GM21825 (cell line): Measurements from ENCODE around the gene RAB22A.

ENCODE experiments used
- ATAC-seq: cut with Tn5 transposase; IDR thresholded peaks from one replicate; pipeline ENCODE4 v1.9.1; 2021; ENCODE audit warnings: mild to moderate bottlenecking, moderate library complexity; ENCODE audit not compliant: unreplicated experiment

RAB22A gene

DNA sequence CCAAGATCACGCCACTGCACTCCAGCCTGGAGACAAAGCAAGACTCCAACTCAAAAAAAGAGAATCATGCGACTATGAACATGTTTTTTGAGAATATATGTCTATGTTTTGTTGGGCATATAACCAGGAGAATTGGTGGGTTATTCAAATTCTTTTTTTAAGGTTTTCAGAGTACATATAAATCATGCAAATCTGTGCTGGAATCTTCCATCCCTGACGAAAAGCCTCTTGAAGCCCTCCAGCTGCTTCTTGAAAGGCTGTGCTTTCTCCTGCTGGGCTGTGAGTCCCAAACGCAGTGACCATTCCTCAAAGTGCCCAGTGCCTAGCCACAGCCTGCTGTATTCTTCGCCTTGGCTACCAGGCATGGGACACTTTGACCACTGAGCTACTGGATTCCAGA, 9.2 kb upstream of the RAB22A start:
- ATAC-seq: no peak

GRCh38 chr20:58303547-58303946, 6.0 kb upstream of the RAB22A start:
- ATAC-seq: no peak

DNA sequence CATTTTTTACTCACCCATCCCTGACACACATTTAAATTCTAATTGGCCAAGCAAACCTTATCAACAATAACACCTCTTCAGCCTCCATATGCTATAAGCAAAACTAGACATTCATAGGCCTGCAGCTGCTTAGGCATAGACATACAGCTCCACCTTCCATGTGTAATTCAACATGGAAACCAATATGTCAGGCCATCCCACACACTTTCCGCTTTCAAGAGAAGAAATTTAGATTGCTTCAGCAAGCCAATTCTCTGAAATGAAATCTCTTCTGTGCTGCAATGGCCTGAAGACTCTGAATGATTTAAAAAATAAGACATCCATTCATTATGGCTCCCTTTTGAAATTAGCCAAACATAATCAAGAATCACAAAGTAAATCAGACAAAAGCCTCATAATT, 4.5 kb upstream of the RAB22A start:
- no peak for ATAC-seq

- peak; percentile 38 for ATAC-seq
These were observed 2.9 kb upstream of the RAB22A start for GRCh38 chr20:58306421-58307261.

- no peak for ATAC-seq
These were observed 2.2 kb upstream of the RAB22A start for GRCh38 chr20:58307270-58307669.

- no peak for ATAC-seq
These were observed 1.2 kb upstream of the RAB22A start for GRCh38 chr20:58308290-58308679.

DNA sequence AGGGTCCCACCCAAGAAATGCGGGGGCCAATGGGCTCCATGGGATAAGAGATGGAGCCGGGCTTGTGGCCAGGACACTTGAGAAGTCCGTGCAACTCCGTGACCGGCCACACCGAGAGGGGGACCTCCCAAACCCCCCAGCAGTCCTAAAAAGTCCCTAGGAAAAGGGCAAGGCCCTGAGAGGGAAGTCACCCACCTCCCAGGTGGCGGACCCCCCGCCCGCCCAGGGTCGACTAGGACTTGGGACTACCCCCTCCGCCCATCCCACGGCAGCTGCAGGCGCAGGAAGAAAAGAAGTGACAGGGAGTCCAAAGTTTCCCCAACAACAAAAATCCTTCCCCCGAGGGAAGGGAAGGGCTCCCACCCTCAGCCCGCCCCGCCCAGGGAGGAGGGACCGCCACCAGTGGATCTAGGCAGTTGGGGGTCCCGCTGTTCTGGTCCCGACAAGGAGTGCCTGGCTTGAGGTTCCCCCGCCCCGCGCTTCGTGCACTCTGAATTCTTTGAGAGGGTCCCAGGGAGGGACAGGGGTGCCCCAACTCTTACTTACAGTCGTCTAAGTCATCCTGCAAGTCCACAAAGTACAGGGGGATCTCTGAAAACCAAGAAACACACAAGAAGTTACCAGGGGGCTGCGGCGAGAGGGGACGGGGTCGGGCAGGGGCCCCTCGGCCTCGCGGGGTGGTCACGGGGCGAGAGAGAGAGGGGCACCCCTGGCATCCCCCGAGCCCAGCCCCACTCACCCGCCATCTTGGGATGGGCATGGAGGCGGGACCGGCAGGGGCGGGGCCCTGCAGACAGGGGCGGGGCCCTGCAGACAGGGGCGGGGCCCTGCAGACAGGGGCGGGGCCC, 611 bp upstream of the RAB22A start:
- peak; percentile 56 for ATAC-seq

GRCh38 chr20:58310291-58310782, 822 bp downstream of the RAB22A start:
- peak; percentile 1 for ATAC-seq

DNA sequence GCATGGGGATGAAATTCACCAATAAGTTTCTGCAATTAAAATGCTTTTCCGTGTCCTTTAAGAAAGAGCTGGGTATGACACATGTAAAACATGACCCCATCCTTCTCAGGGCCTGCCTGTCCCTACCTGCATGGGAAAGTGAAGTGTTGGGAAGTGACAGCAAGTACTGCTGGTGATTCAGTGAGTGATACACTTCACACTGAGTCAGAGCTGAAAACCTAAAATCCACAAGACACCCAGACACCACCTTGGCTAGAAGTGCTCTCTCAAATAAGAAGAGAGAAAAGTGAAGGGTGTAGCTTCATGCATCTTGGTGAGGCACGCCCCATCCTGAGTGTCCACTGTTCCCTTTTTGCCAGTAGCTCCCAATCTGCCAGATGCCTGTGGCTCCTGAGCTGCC, 3.3 kb downstream of the RAB22A start:
- ATAC-seq: no peak

GRCh38 chr20:58313396-58313795, 3.9 kb downstream of the RAB22A start:
- no peak for ATAC-seq

GRCh38 chr20:58321205-58321604, 11.7 kb downstream of the RAB22A start:
- ATAC-seq: no peak

GRCh38 chr20:58322083-58322482, 12.6 kb downstream of the RAB22A start:
- no peak for ATAC-seq

DNA sequence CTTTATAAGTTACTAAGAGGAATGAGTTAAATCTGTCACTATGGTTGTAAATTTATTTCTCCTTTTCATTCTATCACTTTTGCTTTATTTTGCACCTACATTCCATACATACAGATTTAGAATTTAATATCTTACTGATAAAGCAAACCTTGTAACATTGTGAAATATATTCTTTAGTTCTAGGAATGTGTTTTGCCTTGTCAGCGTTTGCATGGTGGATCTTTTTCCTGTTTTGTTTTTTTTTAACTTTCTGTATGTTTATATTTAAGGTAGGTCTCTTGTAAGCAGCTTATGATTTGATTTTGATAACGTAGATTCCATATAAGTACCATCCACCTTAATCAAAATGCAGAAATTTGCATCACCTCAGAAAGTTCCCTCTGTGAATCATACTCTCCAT, 16.4 kb downstream of the RAB22A start:
- ATAC-seq: no peak

- no peak for ATAC-seq
These were observed 17.7 kb downstream of the RAB22A start for GRCh38 chr20:58327211-58327610.

DNA sequence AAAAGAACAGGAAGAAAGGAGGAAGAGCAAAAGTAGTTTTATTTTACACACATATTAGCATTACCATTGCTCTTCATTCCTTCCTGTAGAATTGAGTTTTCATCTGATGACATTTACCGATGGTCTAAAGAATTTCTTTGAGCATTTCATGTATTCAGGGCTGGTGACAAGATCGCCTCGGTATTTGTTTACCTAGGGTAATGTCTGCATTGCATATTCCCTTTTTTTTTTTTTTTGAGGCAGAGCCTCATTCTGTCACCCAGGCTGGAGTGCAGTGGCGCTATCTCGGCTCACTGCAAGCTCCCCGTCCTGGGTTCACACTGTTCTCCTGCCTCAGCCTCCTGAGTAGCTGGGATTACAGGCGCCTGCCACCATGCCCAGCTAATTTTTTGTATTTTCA, 19.3 kb downstream of the RAB22A start:
- no peak for ATAC-seq

GRCh38 chr20:58329711-58330110, 20.2 kb downstream of the RAB22A start:
- no peak for ATAC-seq

DNA sequence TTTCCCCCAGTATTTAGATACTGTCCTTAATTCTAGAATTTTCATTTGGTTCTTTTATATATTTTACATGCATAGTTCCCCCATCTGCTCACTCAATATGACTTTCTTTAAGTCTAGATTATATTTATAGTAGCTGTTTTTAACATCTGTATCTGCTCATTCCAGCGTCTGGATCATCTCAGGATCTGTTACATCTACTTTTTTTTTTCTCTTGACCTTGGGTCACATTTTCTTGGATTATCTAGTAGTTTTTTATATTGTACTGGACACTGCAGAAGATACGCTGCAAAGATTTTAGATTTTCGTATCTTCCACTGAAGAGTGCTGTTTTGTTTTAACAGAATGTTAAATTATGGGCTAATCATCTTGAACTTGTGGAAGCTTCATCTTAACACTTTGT, 20.7 kb downstream of the RAB22A start:
- no peak for ATAC-seq

GRCh38 chr20:58330687-58331086, 21.2 kb downstream of the RAB22A start:
- ATAC-seq: no peak

DNA sequence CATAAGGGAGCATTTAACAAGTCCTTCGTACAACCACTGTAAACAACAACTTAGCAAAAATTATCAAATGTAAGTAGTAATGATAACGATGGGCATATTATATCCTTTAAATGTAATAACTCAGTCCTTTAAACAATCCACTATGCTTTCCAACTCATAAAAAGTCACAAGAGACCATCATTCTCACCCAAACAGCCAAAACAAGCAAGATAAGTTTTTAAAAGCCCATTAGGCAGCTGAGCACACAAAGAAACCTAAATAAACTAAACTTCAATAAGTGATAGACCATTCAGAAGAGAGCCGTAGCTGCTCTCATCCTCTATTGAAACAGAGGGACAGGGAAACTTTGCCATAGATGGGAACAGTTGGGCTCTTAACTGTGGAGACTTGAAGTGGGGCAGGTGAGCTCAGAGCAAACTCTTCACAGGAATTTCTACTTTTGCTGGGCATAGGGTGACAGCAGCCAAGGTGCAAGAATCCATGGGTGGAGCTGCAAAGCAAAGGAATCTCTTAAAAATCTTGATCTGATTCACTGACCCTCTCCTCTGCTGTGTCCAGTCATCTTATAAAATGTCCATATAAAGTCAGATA, 22.5 kb downstream of the RAB22A start:
- ATAC-seq: no peak

DNA sequence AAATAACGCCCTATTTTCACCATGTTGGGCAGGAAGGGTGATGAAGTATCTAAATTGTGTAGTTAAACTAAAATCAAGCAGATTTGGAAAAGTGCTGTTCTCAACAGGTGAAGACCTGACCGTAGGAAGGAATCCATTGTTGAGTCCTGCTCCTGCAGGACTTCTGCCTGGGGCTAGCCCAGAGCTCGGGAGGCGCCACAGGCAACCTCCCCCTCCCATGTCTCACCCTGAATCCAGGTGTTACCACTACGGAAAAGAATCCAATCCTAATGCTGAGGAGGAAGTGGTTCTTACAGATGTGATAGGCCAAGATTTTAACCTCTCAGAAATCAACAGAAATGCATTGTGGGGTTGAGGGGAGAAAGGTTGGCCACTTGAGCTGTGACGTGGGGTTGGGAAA, 30.2 kb downstream of the RAB22A start:
- ATAC-seq: no peak

DNA sequence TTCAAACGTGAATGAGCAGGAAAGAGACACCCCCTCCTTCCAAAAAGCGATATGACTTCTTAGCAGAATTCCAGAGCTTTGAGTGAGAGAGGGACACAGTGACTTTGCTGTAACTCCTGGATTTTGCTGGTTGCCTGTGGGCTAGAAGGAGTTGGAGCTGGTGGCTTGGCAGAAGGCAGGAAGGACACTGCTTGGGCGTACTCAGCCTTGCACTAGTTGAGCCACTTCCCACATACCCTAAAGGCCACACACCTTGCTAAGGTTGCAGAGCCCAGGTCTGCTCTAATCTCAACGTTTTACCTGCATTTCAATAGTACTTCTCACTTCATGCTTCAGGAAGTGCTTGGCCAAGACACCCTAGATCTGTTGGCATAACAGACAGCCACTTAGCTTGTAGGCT, 30.6 kb downstream of the RAB22A start:
- ATAC-seq: no peak

DNA sequence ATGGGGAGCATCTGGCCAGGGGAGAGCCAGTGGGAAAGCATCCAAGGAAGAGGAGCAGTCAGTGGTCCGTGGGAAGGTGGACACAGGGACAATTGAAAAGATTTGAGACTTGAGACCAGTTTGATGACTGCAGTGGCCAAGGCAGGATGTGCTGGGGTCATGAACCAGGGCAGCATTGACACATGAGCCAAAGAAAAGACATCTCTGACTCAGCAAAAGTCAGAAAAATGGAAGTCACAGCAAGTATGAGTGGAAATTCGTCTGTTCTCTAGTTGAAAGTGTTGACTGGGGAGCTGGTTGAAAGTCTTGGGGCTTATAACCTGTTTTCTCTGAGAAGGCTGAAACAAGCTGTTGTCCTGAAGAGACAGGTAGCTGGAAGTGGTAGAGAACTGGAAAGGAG, 31.3 kb downstream of the RAB22A start:
- no peak for ATAC-seq
